Measurements from ENCODE around the gene CYB5A. TPM values are rescaled to one million over a fixed set of nuclear protein-coding genes. Genes with fewer than 3 reads are reported as not detected.

The CYB5A gene
- total RNA-seq, 4 donors from 2014 or later = 34.0 to 236 (median 173) TPM

DNA sequence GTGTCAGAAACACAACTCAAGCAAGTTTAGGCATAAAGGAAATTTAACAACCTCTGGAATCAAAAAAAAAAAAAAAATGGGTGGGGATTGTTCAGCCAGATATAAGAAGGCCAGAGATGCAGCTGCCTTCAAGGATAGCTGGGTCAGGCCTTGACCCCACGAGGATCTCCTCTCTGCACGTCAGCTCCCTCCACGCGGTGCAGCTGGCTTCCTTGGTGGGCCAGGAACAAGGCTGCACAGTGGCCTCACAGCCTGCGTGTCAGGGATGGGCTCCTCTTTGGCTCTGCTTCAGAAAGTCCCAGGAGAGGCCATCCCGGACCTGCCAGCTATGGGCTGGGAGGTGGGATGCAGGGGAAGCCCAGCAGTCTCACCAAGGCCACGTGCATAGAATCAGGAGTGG is 88.0 kb downstream of the CYB5A start:
- DNase-seq = no peak
- Histone ChIP-seq H3K4me1 (peaks cover 0 to 7% (median 5%) of the 10 kb centered on the region in 4 donors), H3K27ac (no peak overlapping the region), H3K4me3 (no peak overlapping the region), H3K36me3 (no peaks in the 10 kb centered on the region), H3K27me3 (no peaks in the 10 kb centered on the region), H3K9me3 (no peaks in the 10 kb centered on the region)
- in situ Hi-C loops (cut with MboI; ENCODE audit: low pct_ligation_motif_present in 1 of 4, low pct_unique_long_range_greater_than_20kb in 1 of 4, low sequenced_read_pairs in 3 of 4) (loop anchor here in 1 of 4 donors (5.0 kb wide), 1 partner anchor 348 kb away; no protein-coding TSS in a partner anchor), intact Hi-C loops (cut with DNase I; ENCODE audit: low total_unique reads) (no loop called here)
- 0 to 59% methylated on average over 1 to 7 of the region's 7 CpGs for WGBS, 2 donors (ENCODE audit: low coverage in 1 of 2)
- no peak for TF ChIP-seq POLR2AphosphoS5 (IDR thresholded peaks at IDR 0.05)
- TF ChIP-seq EP300 (IDR thresholded peaks at IDR 0.05; ENCODE audit: low read depth) = no peak
- TF ChIP-seq, protein P1, sequence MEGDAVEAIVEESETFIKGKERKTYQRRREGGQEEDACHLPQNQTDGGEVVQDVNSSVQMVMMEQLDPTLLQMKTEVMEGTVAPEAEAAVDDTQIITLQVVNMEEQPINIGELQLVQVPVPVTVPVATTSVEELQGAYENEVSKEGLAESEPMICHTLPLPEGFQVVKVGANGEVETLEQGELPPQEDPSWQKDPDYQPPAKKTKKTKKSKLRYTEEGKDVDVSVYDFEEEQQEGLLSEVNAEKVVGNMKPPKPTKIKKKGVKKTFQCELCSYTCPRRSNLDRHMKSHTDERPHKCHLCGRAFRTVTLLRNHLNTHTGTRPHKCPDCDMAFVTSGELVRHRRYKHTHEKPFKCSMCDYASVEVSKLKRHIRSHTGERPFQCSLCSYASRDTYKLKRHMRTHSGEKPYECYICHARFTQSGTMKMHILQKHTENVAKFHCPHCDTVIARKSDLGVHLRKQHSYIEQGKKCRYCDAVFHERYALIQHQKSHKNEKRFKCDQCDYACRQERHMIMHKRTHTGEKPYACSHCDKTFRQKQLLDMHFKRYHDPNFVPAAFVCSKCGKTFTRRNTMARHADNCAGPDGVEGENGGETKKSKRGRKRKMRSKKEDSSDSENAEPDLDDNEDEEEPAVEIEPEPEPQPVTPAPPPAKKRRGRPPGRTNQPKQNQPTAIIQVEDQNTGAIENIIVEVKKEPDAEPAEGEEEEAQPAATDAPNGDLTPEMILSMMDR (IDR thresholded peaks at IDR 0.05) = no peak
- TF ChIP-seq POLR2A (IDR thresholded peaks at IDR 0.05) = no peak

Small RNAs within 50 kb of the gene (small RNA-seq; reads per million reads assigned to genes)
- 0 reads per million in 4 donors for gene RN7SL551P

Other genes with a start within 250 kb of the CYB5A start
- under 1 TPM in 2 of 4 donors, not detected in 2; 0.14 to 0.64 TPM for gene FBXO15, start 144.1 kb downstream of the CYB5A start, total RNA-seq
- 10 to 100 TPM; 10.5 to 38.1 (median 22.0) TPM for gene TIMM21, start 143.4 kb downstream of the CYB5A start, total RNA-seq
- gene C18orf63, start 23.9 kb upstream of the CYB5A start, total RNA-seq = not detected
- gene DIPK1C, start 165.3 kb upstream of the CYB5A start, total RNA-seq = under 1 TPM in 2 of 4 donors, not detected in 2; 0.16 to 0.27 TPM
- gene CNDP2, start 204.4 kb upstream of the CYB5A start, total RNA-seq = 100 to 1,000 TPM; 143 to 284 (median 155) TPM
- not detected for gene CNDP1, start 242.5 kb upstream of the CYB5A start, total RNA-seq